Measurements from ENCODE around the gene THAP6.
A peak's percentile ranks its signal among the peaks of the same experiment; 100 is the strongest.
"Not testable (repeated sequence)": the region's sequence is repeated elsewhere in the genome, so short reads cannot be mapped to it uniquely, and the experiment has no call there.

The THAP6 gene

GRCh38 chr4:75514131-75514948 lies at the start of gene THAP6, which contains the start of gene RCHY1:
Gene THAP6 (plus strand): TSS chr4:75514473. CDS start chr4:75515453, 980 bp downstream.
Gene RCHY1 (minus strand): TSS chr4:75514403. CDS start chr4:75514286, 117 bp downstream.
- peak; percentile 89 for DNase-seq (ENCODE audit: low read depth)

- no peak for DNase-seq (ENCODE audit: low read depth)
Measured at GRCh38 chr4:75469896-75470295, 44.4 kb upstream of the THAP6 start.

GRCh38 chr4:75470738-75471137 lies 43.5 kb upstream of the THAP6 start:
- no peak for DNase-seq (ENCODE audit: low read depth)

GRCh38 chr4:75477201-75477600 lies 37.1 kb upstream of the THAP6 start:
- no peak for DNase-seq (ENCODE audit: low read depth)

- DNase-seq (ENCODE audit: low read depth) = no peak
Measured at GRCh38 chr4:75484190-75484589, 30.1 kb upstream of the THAP6 start.

GRCh38 chr4:75490155-75490554 lies 24.1 kb upstream of the THAP6 start:
- DNase-seq (ENCODE audit: low read depth) = no peak

- DNase-seq (ENCODE audit: low read depth) = no peak
Measured at GRCh38 chr4:75494563-75494962, 19.7 kb upstream of the THAP6 start.

GRCh38 chr4:75495476-75495875 lies 18.8 kb upstream of the THAP6 start:
- DNase-seq (ENCODE audit: low read depth) = no peak

GRCh38 chr4:75496406-75496805 lies 17.9 kb upstream of the THAP6 start:
- DNase-seq (ENCODE audit: low read depth) = no peak

GRCh38 chr4:75497133-75497532 lies 17.1 kb upstream of the THAP6 start:
- no peak for DNase-seq (ENCODE audit: low read depth)

GRCh38 chr4:75498041-75498440 lies 16.2 kb upstream of the THAP6 start:
- DNase-seq (ENCODE audit: low read depth) = no peak

- DNase-seq (ENCODE audit: low read depth) = no peak
Measured at GRCh38 chr4:75499900-75500299, 14.4 kb upstream of the THAP6 start.

- DNase-seq (ENCODE audit: low read depth) = no peak
Measured at GRCh38 chr4:75502671-75503070, 11.6 kb upstream of the THAP6 start.

- no peak for DNase-seq (ENCODE audit: low read depth)
Measured at GRCh38 chr4:75505630-75506029, 8.6 kb upstream of the THAP6 start.

- not testable (repeated sequence) for DNase-seq (ENCODE audit: low read depth)
Measured at GRCh38 chr4:75509592-75509991, 4.7 kb upstream of the THAP6 start.

GRCh38 chr4:75511841-75512240 lies 2.4 kb upstream of the THAP6 start:
- DNase-seq (ENCODE audit: low read depth) = no peak

GRCh38 chr4:75512386-75513211 lies 1.7 kb upstream of the THAP6 start:
- no peak for DNase-seq (ENCODE audit: low read depth)

GRCh38 chr4:75513526-75514130 lies 645 bp upstream of the THAP6 start:
- DNase-seq (ENCODE audit: low read depth) = peak; percentile 0

GRCh38 chr4:75514949-75515612 lies 808 bp downstream of the THAP6 start:
- no peak for DNase-seq (ENCODE audit: low read depth)

GRCh38 chr4:75516144-75516543 lies 1.9 kb downstream of the THAP6 start:
- DNase-seq (ENCODE audit: low read depth) = no peak

- not testable (repeated sequence) for DNase-seq (ENCODE audit: low read depth)
Measured at GRCh38 chr4:75519452-75519851, 5.2 kb downstream of the THAP6 start.

- no peak for DNase-seq (ENCODE audit: low read depth)
Measured at GRCh38 chr4:75525086-75525485, 10.8 kb downstream of the THAP6 start.

Data from stimulated activated CD8-positive, alpha-beta memory T cell treated with anti-CD3 and anti-CD28 coated beads, Interleukin-4, amount 100 ng/mL, for 24 hours (primary cell).